Left renal pelvis (tissue), 4 donors: ENCODE data around the gene URI1. TPM values are rescaled to one million over a fixed set of nuclear protein-coding genes. Genes with fewer than 3 reads are reported as not detected.

Source experiments
- polyA plus RNA-seq, 4 donors: library from polyadenylated mRNA; unstranded; fragments of 120-200 nt; gene quantifications; one replicate each; pipeline ENCODE4 v1.2.1, GENCODE V29; 2013; ENCODE audit not compliant: insufficient read length in 4 of 4

Gene URI1
- polyA plus RNA-seq, 4 donors, result 81.6 to 127 (median 105) TPM

Other genes with a start within 250 kb of the URI1 start
- 10 to 100 TPM; 22.4 to 29.3 (median 25.9) TPM for gene C19orf12, start 227.0 kb upstream of the URI1 start, polyA plus RNA-seq
- gene CCNE1, start 130.2 kb upstream of the URI1 start, polyA plus RNA-seq, result 10 to 100 TPM in 1 of 4 donors, 1 to 10 TPM in 3; 8.3 to 10.6 (median 9.6) TPM